PC-9 (cell line): Measurements from ENCODE around the gene ATF1.

Source experiments
- CTCF ChIP-seq: fragments of 200-600 bp; sonication (generic); conservative IDR thresholded peaks from 2 replicates; pipeline ENCODE4 v1.6.1; 2017; ENCODE audit warnings: mixed run types, antibody characterized with exemption, mild to moderate bottlenecking, moderate library complexity
- EZH2 ChIP-seq: fragments of 200-600 bp; sonication (generic); IDR thresholded peaks from 2 replicates; pipeline ENCODE4 v1.8.0; 2017; ENCODE audit warnings: antibody characterized with exemption, low read depth

GRCh38 chr12:50841716-50842531, 78.0 kb downstream of the ATF1 start:
- TF ChIP-seq CTCF (no peak), EZH2 (no peak)
